CD14-positive monocyte (primary cell): ENCODE data around the gene CFAP20DC. TPM values are rescaled to one million over a fixed set of nuclear protein-coding genes. Genes with fewer than 3 reads are reported as not detected.

Experiments
- DNase-seq, 3 donors: peaks; one replicate each; pipeline ENCODE4 v3.0.0-alpha.2; 2011 to 2022
- H2AFZ ChIP-seq: 2 replicates; pipeline ENCODE4 v1.6.0; 2012; ENCODE audit warnings: mild to moderate bottlenecking, low read depth, low read length, inconsistent platforms; ENCODE audit not compliant: insufficient read depth, poor library complexity, severe bottlenecking
- H3K27ac ChIP-seq, 2 donors: 1 replicate in 1 of 2; 2 replicates in 1 of 2; pipeline ENCODE4 v1.5.1; 2012 to 2013; ENCODE audit warnings: low read length in 2 of 2, control low read depth in 1 of 2, inconsistent platforms in 1 of 2, low read depth in 1 of 2, mild to moderate bottlenecking in 1 of 2
- H3K27me3 ChIP-seq, 2 donors: one replicate each; pipeline versions ENCODE4 v1.6.0 to v1.6.1; 2011 to 2013; ENCODE audit warnings: low read length in 2 of 2; ENCODE audit not compliant: control insufficient read depth in 2 of 2, insufficient read depth in 2 of 2
- H3K36me3 ChIP-seq, 2 donors: replicated peaks in 1 of 2; 1 replicate in 1 of 2; 2 replicates in 1 of 2; pipeline versions ENCODE4 v1.5.1 to v1.6.1; 2012 to 2013; ENCODE audit warnings: low read length in 2 of 2, control low read depth in 1 of 2, inconsistent platforms in 1 of 2, mild to moderate bottlenecking in 1 of 2; ENCODE audit not compliant: insufficient read depth in 2 of 2, control insufficient read depth in 1 of 2
- H3K4me1 ChIP-seq, 2 donors: 1 replicate in 1 of 2; 2 replicates in 1 of 2; pipeline versions ENCODE4 v1.5.1 to v1.6.1; 2012 to 2013; ENCODE audit warnings: low read length in 2 of 2, control low read depth in 1 of 2, inconsistent platforms in 1 of 2, mild to moderate bottlenecking in 1 of 2, moderate library complexity in 1 of 2; ENCODE audit not compliant: insufficient read depth in 2 of 2, control insufficient read depth in 1 of 2
- H3K4me2 ChIP-seq: replicated peaks from 2 replicates; pipeline ENCODE3; 2012; ENCODE audit warnings: low read length, moderate library complexity, mild to moderate bottlenecking; ENCODE audit not compliant: poor library complexity, severe bottlenecking; ENCODE audit errors: extremely low read depth
- H3K4me3 ChIP-seq, 3 experiments: fragments of 200-600 bp in 1 of 3; sonication (generic) in 1 of 3; replicated peaks in 1 of 3; 1 replicate in 2 of 3; 2 replicates in 1 of 3; pipeline ENCODE4 v1.5.1; 2011 to 2013; ENCODE audit warnings: low read length in 3 of 3, mild to moderate bottlenecking in 3 of 3, control low read depth in 2 of 3, low read depth in 2 of 3, inconsistent platforms in 1 of 3, moderate library complexity in 1 of 3
- H3K79me2 ChIP-seq: 2 replicates; pipeline ENCODE4 v1.6.0; 2012; ENCODE audit warnings: mild to moderate bottlenecking, control low read depth, inconsistent platforms, low read length, moderate library complexity; ENCODE audit not compliant: insufficient read depth
- H3K9ac ChIP-seq: 2 replicates; pipeline ENCODE4 v1.6.0; 2017; ENCODE audit warnings: low read length, mild to moderate bottlenecking; ENCODE audit not compliant: insufficient read depth, poor library complexity, severe bottlenecking
- H3K9me3 ChIP-seq, 2 donors: replicated peaks in 1 of 2; 1 replicate in 1 of 2; 2 replicates in 1 of 2; pipeline versions ENCODE4 v1.5.1 to v1.6.1; 2012 to 2013; ENCODE audit warnings: low read length in 2 of 2, control low read depth in 1 of 2; ENCODE audit not compliant: control insufficient read depth in 1 of 2, insufficient read depth in 1 of 2
- H4K20me1 ChIP-seq: 2 replicates; pipeline ENCODE4 v1.6.0; 2012; ENCODE audit warnings: mild to moderate bottlenecking, low read length, control low read depth, moderate library complexity; ENCODE audit not compliant: insufficient read depth
- H3K27ac Mint-ChIP-seq, 7 donors: one replicate each; pipeline ENCODE4 v1.8.0; 2020; ENCODE audit warnings: mild to moderate bottlenecking in 7 of 7, mixed read lengths in 7 of 7, moderate library complexity in 6 of 7, inconsistent platforms in 2 of 7
- H3K27me3 Mint-ChIP-seq, 3 donors: one replicate each; pipeline ENCODE4 v1.8.0; 2021 to 2022; ENCODE audit warnings: low read depth in 3 of 3, mild to moderate bottlenecking in 3 of 3, mixed read lengths in 3 of 3, moderate library complexity in 3 of 3, inconsistent platforms in 1 of 3
- H3K36me3 Mint-ChIP-seq, 2 donors: one replicate each; pipeline ENCODE4 v1.8.0; 2020; ENCODE audit warnings: mixed read lengths in 2 of 2, inconsistent platforms in 1 of 2, mild to moderate bottlenecking in 1 of 2
- H3K4me1 Mint-ChIP-seq: one replicate; pipeline ENCODE4 v1.8.0; 2020; ENCODE audit warnings: mild to moderate bottlenecking, mixed read lengths
- H3K4me3 Mint-ChIP-seq, 2 donors: one replicate each; pipeline ENCODE4 v1.8.0; 2020; ENCODE audit warnings: mild to moderate bottlenecking in 2 of 2, mixed read lengths in 2 of 2, moderate library complexity in 1 of 2
- H3K9me3 Mint-ChIP-seq, 7 donors: one replicate each; pipeline ENCODE4 v1.8.0; 2020 to 2022; ENCODE audit warnings: mixed read lengths in 7 of 7, mild to moderate bottlenecking in 6 of 7, moderate library complexity in 6 of 7, inconsistent platforms in 2 of 7
- WGBS: methylation state at CpG from one replicate; pipeline ENCODE4 v1.1.5; 2013; ENCODE audit warnings: missing lambda C conversion rate; ENCODE audit not compliant: insufficient coverage; 5-methylcytosine and 5-hydroxymethylcytosine counted together
- intact Hi-C, 2 donors: fragments of 100-400 bp; cut with micrococcal nuclease; formaldehyde crosslinking; loops; one replicate each; pipeline versions ENCODE4 v1.15.0 to v1.15.1; 2023
- polyA plus RNA-seq, 3 donors: library from polyadenylated mRNA; depleted of rRNA in 1 of 3; unstranded in 2 of 3; stranded (reverse) in 1 of 3; fragments of 300-500 nt in 2 of 3; fragments of >200 nt in 1 of 3; fragmentation: Illumina TruSeq in 2 of 3; gene quantifications; 1 replicate in 2 of 3; 2 replicates in 1 of 3; pipeline ENCODE4 v1.2.3, GENCODE V29; 2012 to 2021
- TF ChIP-seq, protein P1 (sequence below): fragments of 200-600 bp; IDR thresholded peaks from one replicate; pipeline ENCODE4 v1.8.0; 2022; ENCODE audit warnings: antibody characterized with exemption, mild to moderate bottlenecking

Gene CFAP20DC
- polyA plus RNA-seq, 3 donors, result not detected

DNA sequence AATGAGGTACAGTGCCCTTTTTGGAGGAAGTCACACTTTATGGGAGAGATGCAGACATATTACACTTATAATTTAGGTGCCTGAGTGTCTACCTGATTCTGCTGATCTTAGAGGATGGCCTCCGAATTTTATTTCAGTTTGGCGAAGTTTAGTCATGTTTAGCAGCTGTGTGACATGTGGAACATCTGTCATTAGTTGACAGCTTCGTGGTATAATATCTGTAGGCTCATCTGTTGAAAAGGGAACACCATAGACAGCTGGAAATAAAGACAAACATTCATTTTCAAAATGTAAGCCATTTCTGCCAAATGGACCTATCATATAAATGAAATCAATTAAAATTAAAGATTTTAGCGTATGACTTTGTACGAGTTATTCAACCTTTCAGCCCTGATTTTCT lies 165.4 kb downstream of the CFAP20DC start:
- Mint-ChIP-seq H3K27me3 (peaks cover 0 to 2% (median 0%) of the 10 kb centered on the region in 3 donors), H3K9me3 (no peaks in the 10 kb centered on the region), H3K36me3 (no peaks in the 10 kb centered on the region), H3K4me1 (no peaks in the 10 kb centered on the region), H3K27ac (no peak overlapping the region), H3K4me3 (no peak overlapping the region)
- H3K79me2 ChIP-seq, result no peaks in the 10 kb centered on the region
- intact Hi-C loops, result no loop called here
- no peak overlapping the region for H3K9ac ChIP-seq
- H3K27ac ChIP-seq, result no peak overlapping the region
- no peak overlapping the region for H3K4me2 ChIP-seq
- H4K20me1 ChIP-seq, result no peaks in the 10 kb centered on the region
- TF ChIP-seq, protein P1, sequence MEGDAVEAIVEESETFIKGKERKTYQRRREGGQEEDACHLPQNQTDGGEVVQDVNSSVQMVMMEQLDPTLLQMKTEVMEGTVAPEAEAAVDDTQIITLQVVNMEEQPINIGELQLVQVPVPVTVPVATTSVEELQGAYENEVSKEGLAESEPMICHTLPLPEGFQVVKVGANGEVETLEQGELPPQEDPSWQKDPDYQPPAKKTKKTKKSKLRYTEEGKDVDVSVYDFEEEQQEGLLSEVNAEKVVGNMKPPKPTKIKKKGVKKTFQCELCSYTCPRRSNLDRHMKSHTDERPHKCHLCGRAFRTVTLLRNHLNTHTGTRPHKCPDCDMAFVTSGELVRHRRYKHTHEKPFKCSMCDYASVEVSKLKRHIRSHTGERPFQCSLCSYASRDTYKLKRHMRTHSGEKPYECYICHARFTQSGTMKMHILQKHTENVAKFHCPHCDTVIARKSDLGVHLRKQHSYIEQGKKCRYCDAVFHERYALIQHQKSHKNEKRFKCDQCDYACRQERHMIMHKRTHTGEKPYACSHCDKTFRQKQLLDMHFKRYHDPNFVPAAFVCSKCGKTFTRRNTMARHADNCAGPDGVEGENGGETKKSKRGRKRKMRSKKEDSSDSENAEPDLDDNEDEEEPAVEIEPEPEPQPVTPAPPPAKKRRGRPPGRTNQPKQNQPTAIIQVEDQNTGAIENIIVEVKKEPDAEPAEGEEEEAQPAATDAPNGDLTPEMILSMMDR, result no peak
- whole genome bisulfite sequencing, result no CpG with 5 or more reads among the region's 5 CpGs
- no peaks in the 10 kb centered on the region for H3K9me3 ChIP-seq
- DNase-seq, result no peak
- H3K4me3 ChIP-seq, result no peak overlapping the region
- no peaks in the 10 kb centered on the region for H3K36me3 ChIP-seq
- no peak overlapping the region for H2AFZ ChIP-seq
- H3K4me1 ChIP-seq, result no peaks in the 10 kb centered on the region
- H3K27me3 ChIP-seq, result no peaks in the 10 kb centered on the region

DNA sequence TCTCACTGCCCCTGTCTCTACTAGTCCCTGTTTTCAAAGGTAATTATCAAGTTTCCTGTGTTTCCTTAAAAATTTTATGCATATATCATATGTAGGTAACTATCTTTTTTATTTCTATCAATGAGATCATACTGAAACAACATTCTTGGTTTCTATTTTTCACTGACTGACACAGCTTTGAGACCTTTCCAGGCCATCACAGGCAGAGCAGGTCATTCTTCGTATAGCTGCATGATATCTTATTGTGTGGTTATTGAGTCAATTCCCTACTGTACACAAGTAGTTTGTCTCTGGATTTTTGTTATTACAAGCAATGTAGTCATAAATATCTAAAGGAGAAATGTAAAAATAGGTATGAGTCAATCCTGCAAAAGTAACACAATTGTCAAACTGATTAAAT lies 169.6 kb downstream of the CFAP20DC start:
- Histone ChIP-seq H3K9me3 (no peaks in the 10 kb centered on the region), H3K4me2 (no peak overlapping the region), H3K9ac (no peak overlapping the region), H3K4me1 (no peaks in the 10 kb centered on the region), H3K79me2 (no peaks in the 10 kb centered on the region), H3K4me3 (no peak overlapping the region), H3K27me3 (no peaks in the 10 kb centered on the region), H3K27ac (no peak overlapping the region), H3K36me3 (no peaks in the 10 kb centered on the region), H2AFZ (no peak overlapping the region), H4K20me1 (no peaks in the 10 kb centered on the region)
- intact Hi-C loops, result no loop called here
- no peak overlapping the region for H3K27ac Mint-ChIP-seq
- WGBS, result no CpG with 5 or more reads among the region's 1 CpG
- no peaks in the 10 kb centered on the region for H3K27me3 Mint-ChIP-seq
- no peak overlapping the region for H3K4me3 Mint-ChIP-seq
- TF ChIP-seq, protein P1, result no peak
- H3K36me3 Mint-ChIP-seq, result no peaks in the 10 kb centered on the region
- no peaks in the 10 kb centered on the region for H3K9me3 Mint-ChIP-seq
- DNase-seq, result no peak
- H3K4me1 Mint-ChIP-seq, result no peaks in the 10 kb centered on the region
